SK-N-SH treated with all-trans-retinoic acid at 6 μM for 48 hours (cell line): Measurements from ENCODE around the gene FIBCD1.

Experiments used
- ARNTL ChIP-seq: fragments of 450-650 bp; formaldehyde crosslinking; IDR thresholded peaks from 2 replicates; pipeline ENCODE4 v1.5.0; 2020; ENCODE audit warnings: low read depth, mild to moderate bottlenecking, moderate library complexity, borderline replicate concordance
- CSRNP3 ChIP-seq: fragments of 250-450 bp; sonication (Bioruptor Pico); IDR thresholded peaks from 2 replicates; pipeline ENCODE4 v1.5.1; 2021; ENCODE audit warnings: mild to moderate bottlenecking, moderate library complexity
- GLIS3 ChIP-seq: fragments of 250-450 bp; sonication (Bioruptor Pico); IDR thresholded peaks from 2 replicates; pipeline ENCODE4 v1.5.0; 2020; ENCODE audit warnings: mild to moderate bottlenecking, moderate library complexity
- OSR1 ChIP-seq: fragments of 250-450 bp; sonication (Bioruptor Pico); IDR thresholded peaks from 2 replicates; pipeline ENCODE4 v1.8.0; 2022; ENCODE audit warnings: moderate library complexity, mild to moderate bottlenecking, inconsistent platforms
- SNAI2 ChIP-seq: fragments of 250-450 bp; sonication (Bioruptor Pico); IDR thresholded peaks from 2 replicates; pipeline ENCODE4 v1.5.0; 2020; ENCODE audit warnings: mild to moderate bottlenecking, moderate library complexity
- TOX ChIP-seq: fragments of 250-450 bp; sonication (Bioruptor Pico); IDR thresholded peaks from 2 replicates; pipeline ENCODE4 v1.8.0; 2021; ENCODE audit warnings: mild to moderate bottlenecking, moderate library complexity, borderline replicate concordance
- TSHZ2 ChIP-seq: fragments of 250-450 bp; sonication (Bioruptor Pico); IDR thresholded peaks from 2 replicates; pipeline ENCODE4 v1.5.0; 2020; ENCODE audit warnings: mild to moderate bottlenecking, moderate library complexity
- ZFP3 ChIP-seq: fragments of 250-450 bp; sonication (Bioruptor Pico); IDR thresholded peaks from 2 replicates; pipeline ENCODE4 v1.5.0; 2020; ENCODE audit warnings: mild to moderate bottlenecking, moderate library complexity
- ZFP30 ChIP-seq: fragments of 450-650 bp; formaldehyde crosslinking; IDR thresholded peaks from 2 replicates; pipeline ENCODE4 v1.5.0; 2022; ENCODE audit warnings: mild to moderate bottlenecking, moderate library complexity
- ZNF70 ChIP-seq: fragments of 450-650 bp; formaldehyde crosslinking; IDR thresholded peaks from 2 replicates; pipeline ENCODE4 v1.5.0; 2020; ENCODE audit warnings: mild to moderate bottlenecking, moderate library complexity
- ZNF8 ChIP-seq: fragments of 450-650 bp; formaldehyde crosslinking; IDR thresholded peaks from 2 replicates; pipeline ENCODE4 v1.5.0; 2020; ENCODE audit warnings: mild to moderate bottlenecking, moderate library complexity
- TF ChIP-seq, protein P1 (sequence below): fragments of 250-450 bp; sonication (Bioruptor Pico); IDR thresholded peaks from 2 replicates; pipeline ENCODE4 v1.8.0; 2020; ENCODE audit warnings: mild to moderate bottlenecking, moderate library complexity, borderline replicate concordance

DNA sequence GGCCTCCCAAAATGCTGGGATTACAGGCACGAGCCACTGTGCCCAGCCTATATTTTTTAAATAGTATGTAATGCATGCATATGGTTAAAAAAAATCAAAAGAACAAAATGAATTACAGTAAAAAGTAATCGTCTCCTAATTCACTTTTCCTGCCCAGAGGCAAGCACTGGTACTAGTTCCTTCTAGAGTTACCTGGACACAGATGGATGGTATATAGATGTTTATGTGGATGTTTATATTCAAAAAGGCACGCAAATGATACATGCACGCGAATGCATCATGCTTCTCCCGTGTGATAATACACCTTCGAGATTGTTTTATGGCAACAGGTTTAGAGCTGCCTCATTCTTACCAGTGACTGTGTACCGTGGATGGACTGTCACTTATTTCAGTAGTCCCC lies 82.6 kb downstream of the FIBCD1 start:
- TF ChIP-seq CSRNP3 (no peak), GLIS3 (CRISPR knock-in tag) (no peak), ZNF70 (CRISPR knock-in tag) (no peak), ZFP3 (CRISPR knock-in tag) (no peak), ZFP30 (CRISPR knock-in tag) (no peak), ZNF8 (CRISPR knock-in tag) (no peak), SNAI2 (CRISPR knock-in tag) (no peak), ARNTL (CRISPR knock-in tag) (no peak), OSR1 (CRISPR knock-in tag) (no peak), TSHZ2 (CRISPR knock-in tag) (no peak), TOX (no peak)
- TF ChIP-seq, protein P1, sequence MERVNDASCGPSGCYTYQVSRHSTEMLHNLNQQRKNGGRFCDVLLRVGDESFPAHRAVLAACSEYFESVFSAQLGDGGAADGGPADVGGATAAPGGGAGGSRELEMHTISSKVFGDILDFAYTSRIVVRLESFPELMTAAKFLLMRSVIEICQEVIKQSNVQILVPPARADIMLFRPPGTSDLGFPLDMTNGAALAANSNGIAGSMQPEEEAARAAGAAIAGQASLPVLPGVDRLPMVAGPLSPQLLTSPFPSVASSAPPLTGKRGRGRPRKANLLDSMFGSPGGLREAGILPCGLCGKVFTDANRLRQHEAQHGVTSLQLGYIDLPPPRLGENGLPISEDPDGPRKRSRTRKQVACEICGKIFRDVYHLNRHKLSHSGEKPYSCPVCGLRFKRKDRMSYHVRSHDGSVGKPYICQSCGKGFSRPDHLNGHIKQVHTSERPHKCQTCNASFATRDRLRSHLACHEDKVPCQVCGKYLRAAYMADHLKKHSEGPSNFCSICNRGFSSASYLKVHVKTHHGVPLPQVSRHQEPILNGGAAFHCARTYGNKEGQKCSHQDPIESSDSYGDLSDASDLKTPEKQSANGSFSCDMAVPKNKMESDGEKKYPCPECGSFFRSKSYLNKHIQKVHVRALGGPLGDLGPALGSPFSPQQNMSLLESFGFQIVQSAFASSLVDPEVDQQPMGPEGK (CRISPR knock-in tag), result no peak
